Dedifferentiated amniotic fluid mesenchymal stem cell (primary cell): Measurements from ENCODE around the gene MARVELD2.

Experiments
- DNase-seq: peaks from one replicate; pipeline ENCODE4 v3.0.0-alpha.2; 2016; ENCODE audit errors: extremely low spot score

MARVELD2 gene

DNA sequence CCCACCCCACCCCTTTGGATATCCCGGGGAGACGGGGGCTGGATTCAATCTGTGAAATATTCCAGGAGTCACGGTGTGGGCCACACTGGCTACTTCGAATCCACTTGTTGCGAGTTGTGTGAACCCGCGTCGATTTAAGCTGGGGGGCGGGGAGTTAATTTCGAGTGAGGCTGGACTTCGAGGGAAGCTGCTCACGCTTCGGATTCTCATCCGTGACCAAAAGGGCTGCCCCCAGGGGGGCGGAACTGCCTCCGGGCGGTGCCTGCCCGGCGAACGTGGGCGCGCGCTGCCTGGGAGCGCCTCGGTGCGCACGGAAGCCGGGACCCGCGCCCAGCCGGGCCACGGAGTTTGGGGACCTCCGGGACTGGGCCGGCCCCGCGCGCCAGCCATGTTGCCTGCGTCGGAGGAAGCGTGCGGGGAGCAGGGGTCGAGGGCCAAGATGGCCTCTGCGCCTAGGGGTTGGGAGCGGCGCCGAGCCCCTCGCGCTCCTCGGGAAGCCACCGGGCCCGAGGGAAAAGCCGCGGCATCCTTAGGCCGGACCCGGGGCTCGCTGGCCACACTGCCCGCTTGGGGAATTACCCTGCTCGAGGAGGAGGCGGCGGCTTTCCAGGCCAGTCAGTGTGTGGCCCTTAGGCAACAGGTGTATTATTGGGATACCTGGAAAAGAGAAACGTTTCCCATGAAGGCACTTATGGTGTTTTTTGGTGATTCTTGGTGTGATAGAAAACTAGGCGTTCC lies 78.6 kb downstream of the MARVELD2 start:
- no peak for DNase-seq
